ENCODE results near the gene PMPCA. TPM values are rescaled to one million over a fixed set of nuclear protein-coding genes. Genes with fewer than 3 reads are reported as not detected.

Gene PMPCA
- polyA plus RNA-seq, 10 donors = 32.4 to 44.0 (median 37.8) TPM

DNA sequence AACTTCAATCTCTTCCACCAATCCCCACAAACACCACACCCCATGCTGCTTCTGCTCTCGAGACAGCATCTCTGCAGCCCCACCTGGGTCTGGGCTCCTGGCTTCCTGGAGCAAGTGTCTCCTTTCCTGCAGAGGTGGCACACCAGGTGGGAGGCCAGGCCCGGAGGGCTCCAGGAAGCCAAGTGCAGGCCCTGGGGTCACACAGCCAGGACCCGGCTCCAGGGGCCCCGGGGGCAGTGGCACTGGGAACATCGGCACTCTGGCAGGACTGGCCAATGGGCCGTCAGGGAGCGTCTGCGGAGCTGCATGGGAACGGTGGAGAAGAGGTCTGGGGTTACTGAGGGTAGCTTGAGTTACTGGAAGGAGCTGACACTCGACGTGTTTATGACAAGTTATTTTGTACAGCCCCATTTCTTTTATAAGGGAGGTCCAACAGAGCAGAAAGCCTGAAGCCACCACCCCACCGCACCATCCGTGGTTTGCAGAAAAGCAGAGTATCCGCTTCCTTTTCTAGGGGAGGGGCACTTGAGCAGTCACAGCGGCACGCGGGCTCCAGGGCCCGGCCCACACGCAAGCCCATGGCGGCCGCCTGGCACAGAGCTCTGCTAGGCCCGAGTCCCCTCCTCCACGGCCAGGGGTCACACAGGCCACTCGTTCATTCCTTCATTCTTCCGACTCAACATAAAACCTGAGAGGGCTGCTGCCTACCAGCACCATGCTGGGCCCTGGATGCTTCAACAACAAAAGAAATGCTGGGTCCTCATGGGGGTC lies 43.8 kb downstream of the PMPCA start:
- no peak for DNase-seq

DNA sequence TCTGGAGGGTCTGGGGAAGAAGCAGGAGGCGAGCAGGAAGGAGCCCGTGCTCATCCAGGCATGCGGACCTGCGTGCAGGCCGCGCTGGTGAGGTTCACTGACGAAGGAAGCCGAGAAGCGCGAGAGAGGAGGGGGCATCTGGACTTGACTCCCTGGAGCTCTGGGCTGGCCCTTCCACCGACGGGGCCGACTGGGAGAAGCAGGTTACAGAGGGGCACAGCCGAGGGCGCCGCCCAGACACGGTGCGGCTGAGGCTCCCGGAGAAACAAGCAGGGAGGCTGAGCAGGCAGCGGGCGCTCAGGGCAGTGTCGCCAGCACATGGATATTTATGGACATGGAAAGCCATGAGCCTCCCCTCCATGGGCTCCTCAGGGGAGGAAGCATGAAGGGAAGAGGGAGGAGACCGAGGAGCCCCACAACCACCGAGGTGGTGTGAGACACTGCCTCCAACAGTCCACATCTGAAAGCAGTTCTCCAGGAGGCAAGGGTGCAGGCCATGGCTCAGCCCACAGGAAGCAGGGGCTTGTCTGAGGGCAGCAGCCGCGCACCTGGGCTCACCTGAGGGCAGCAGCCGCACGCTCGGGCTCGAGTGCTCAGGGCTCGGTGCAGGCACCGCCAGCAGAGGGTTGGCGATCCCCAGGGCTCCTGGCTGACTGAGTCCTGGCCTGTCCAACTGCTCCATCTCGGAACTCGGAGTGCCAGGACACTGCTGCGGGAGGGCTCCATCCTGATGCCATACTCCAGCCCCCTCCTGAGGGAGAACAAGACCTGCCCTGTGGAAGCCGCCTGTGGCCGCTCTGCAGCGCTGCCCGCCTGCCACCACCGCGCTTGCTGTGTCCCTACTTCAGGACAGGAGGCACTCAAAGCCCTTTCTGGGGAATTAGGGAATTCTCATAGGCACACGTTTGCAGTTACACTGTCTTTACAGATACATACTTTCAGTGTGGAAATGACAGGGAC lies 44.9 kb downstream of the PMPCA start:
- no peak for DNase-seq

GRCh38 chr9:136456258-136456657 lies 45.8 kb downstream of the PMPCA start:
- no peak for DNase-seq

DNA sequence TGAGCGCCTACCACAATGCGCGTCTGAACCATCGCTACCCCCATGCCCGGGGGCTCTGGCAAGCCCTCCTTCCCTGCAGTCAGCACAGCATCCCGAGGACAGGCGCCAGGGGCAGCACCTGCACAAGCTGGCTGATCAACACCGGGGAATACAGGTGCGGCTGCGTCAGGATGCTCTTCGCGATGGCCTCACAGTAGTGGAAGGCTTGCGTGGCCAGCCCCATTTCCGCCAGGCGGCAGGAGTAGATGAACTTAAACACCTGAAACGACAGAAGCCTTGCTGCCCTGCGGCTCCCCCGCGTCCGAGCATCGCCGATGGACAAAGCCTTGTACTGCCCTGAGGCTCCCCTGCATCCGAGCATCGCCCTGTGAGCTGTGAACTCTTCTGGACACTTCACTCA lies 46.9 kb downstream of the PMPCA start:
- no peak for DNase-seq

- DNase-seq = no peak
These were observed 49.0 kb downstream of the PMPCA start for GRCh38 chr9:136459425-136459824.

DNA sequence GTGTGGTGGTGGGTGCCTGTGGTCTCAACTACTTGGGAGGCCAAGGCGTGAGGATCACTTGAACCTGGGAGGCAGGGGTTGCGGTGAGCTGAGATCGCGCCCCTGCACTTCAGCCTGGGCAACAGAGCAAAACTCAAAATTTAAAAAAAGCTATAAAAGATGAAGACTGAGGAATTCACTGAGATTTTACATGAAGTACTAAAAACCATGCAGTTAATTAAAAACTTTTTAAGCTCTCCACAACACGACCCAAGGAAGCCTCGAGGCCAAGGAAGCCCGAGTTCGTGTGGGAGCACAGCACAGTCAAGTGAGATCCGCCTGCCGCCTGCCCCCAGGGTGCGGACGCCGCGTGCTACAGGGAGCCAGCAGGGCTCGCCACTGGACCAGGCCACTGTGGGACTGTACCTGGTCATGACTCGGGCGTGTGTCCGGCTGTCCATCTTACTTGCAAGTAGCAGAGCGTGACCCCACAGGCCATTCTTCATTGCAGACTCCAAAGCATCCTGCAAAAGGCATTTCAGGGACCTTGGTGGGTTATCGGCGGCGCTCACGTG lies 50.4 kb downstream of the PMPCA start:
- DNase-seq = no peak

DNA sequence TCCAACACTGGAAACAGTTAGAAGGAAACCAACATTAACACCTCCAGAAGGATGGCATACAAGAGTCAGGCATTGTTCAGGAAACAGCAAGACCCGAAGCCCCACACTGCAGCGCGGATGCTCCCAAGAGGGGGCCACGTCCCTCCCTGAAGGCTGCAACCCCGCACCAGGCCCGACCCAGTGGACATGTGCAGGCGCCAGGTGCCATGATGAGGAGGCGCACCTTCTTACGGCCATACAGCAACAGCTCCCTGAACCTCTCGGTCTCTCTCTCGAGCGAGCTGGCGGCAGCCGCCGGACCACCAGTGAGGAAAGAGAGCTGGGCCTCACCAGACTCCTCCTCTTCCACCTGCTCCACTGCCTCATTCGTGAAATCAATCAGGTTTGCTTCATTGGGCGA lies 52.2 kb downstream of the PMPCA start:
- no peak for DNase-seq

DNA sequence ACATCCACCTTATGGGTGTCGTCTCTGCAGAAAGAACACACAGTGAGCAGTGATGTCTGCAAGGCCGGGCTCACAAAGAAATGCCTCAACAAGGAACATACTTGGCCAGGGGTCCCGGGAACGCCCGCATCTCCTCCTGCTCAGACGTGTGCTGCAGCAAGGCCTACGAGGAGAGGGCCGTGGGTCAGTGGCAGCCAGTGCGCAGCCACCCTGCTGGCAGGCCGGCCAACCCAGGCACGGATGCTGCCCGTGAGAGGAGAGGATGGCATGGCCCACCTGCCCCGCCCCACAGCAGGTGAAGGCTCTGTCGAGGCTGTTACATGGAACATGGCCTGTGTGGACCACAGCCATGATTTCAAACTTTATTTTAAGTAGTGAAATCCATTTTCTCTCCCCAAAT lies 53.1 kb downstream of the PMPCA start:
- no peak for DNase-seq

- DNase-seq = no peak
These were observed 53.8 kb downstream of the PMPCA start for GRCh38 chr9:136464241-136464640.

DNA sequence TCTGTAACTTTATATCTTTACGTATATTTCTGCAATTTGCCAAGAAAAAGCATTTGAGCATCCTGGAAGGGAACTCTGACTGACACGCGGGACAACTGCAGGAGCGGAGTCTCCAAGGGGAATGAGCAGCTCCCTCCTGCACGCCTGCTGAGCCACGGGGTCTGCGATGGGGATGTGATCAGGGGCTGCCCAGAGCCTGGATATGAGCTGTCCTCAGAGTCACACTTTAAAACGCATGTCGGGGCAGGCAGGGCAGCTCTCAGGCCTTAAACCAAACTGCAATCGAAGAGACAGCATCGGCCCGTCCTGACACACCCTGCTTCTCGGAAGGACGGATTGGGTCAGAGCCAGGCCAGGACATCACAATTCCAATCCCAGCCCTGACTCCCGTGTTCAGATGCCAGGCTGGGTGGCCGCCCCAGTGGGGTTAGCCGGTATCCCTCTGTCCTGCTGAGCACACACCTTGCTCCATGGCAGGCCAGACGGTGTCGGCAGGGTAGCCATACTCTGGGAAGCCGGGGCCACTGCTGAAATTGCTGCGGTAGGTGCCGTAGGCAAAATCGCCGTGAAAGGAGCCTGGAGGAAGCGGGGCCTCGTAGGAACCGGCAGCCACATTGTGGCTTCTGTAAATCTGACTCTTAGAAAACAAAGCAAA lies 55.2 kb downstream of the PMPCA start:
- no peak for DNase-seq

DNA sequence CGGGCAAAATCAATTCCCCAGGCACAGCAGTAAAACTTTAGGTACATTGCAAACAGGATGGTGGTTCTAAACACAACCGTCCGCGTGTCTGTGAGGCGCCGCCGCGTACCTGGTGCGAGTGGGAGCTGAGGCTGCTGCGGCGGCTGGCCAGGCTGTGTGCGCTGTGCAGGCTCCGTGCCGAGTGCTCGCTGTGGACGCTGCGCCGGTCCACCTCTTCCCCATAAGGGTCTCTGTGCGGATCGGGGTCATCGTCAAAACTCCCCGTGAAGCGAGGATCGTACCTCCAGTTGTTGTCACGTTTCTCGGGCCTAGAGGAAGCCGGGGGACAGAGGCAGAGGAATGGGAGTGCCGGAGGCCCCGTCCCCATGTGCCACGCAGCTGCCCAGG lies 55.7 kb downstream of the PMPCA start:
- no peak for DNase-seq

DNA sequence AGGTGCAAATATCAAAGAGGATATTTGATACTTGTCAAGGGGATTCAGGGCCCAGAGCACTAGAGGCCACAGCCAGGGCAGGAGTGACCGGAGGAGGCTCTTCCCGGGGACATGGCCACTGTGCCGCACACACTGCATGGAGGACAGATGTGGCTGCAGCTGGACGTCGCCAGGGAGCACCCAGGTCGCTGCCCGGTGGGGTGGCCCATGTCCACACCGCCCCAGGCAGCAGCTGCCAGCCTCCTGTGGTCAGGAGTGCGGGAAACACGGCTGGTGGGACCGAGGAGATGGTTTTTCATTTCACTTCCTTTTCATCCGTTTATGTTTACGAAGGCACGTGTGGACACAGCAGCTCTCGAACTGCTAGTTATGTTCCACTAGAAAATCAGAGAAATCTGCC lies 57.3 kb downstream of the PMPCA start:
- DNase-seq = no peak

- DNase-seq = no peak
These were observed 59.9 kb downstream of the PMPCA start for GRCh38 chr9:136470356-136470755.

DNA sequence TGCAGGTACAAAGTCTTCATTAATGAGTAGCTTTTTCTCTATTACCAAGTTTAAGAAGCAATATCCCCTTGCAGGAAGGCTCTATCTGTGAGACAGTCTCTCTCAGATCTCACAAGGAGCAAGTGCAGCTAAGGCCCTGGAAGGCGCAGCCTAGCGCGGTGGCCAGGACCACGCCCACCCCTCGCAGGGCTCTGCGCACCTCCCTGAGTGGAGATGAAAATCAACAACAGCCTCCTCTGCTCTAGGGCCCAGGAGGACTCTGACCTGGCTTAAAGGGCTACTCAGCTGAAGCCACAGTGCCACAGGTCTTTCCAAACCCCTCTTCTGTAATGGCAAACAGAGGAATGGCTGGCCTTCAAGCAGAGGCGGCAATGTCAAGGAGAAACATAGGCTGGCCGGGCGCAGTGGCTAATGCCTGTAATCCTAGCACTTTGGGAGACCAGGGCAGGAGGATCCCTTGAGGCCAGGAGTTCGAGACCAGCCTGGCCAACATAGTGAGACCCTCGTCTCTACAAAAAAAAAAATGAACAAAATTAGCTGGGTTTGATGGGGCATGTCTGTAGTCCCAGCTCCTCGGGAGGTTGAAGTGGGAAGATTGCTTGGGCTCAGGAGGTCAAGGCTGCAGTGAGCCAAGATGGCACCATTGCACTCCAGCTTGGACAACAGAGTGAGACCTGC lies 60.5 kb downstream of the PMPCA start:
- no peak for DNase-seq

- no peak for DNase-seq
These were observed 61.5 kb downstream of the PMPCA start for GRCh38 chr9:136471802-136472487.

DNA sequence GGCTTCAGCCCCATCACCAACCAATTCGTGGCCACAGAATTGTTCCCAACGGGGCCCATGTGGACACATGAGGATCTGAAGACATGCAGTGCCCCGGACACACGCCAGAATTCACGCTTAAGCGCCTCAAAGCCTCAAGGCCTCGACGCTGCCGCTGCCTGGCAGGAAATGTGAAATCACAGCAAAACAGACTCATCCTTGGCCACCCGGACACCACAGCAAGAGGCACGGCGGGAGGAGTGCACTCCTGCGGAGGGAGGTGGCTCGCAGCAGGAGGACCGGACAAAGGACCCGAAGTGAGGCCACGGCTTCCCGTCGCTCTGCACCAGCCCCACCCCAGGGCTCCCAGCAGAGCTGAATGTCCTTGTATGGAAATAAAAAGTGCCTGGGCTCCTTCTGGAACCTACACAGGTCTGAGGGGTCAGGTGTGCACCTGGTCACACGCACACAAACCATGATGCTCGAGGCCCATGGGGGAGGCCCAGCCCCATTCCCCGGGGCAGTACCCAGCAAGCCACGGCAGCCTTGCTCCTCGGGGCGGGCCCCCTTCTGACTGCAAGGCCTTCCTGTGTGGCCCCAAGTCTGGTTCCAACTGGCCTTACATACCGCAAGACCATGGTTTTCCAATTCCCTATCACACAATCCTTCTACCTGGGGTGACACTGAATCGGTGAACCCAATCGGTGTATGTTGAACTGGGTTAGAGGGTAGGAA lies 62.3 kb downstream of the PMPCA start:
- DNase-seq = no peak

- no peak for DNase-seq
These were observed 62.9 kb downstream of the PMPCA start for GRCh38 chr9:136473354-136473721.

Measured in muscle of back (tissue), 11 donors.